ENCODE measurements around the gene JAM3.

- TF ChIP-seq, protein P1, sequence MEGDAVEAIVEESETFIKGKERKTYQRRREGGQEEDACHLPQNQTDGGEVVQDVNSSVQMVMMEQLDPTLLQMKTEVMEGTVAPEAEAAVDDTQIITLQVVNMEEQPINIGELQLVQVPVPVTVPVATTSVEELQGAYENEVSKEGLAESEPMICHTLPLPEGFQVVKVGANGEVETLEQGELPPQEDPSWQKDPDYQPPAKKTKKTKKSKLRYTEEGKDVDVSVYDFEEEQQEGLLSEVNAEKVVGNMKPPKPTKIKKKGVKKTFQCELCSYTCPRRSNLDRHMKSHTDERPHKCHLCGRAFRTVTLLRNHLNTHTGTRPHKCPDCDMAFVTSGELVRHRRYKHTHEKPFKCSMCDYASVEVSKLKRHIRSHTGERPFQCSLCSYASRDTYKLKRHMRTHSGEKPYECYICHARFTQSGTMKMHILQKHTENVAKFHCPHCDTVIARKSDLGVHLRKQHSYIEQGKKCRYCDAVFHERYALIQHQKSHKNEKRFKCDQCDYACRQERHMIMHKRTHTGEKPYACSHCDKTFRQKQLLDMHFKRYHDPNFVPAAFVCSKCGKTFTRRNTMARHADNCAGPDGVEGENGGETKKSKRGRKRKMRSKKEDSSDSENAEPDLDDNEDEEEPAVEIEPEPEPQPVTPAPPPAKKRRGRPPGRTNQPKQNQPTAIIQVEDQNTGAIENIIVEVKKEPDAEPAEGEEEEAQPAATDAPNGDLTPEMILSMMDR (IDR thresholded peaks at IDR 0.05), result no peak
- TF ChIP-seq POLR2AphosphoS5 (IDR thresholded peaks at IDR 0.05) (peak; percentile 93 to 98), POLR2A (IDR thresholded peaks at IDR 0.05; ENCODE audit: low read depth) (peak; percentile 70)
These were observed at the start of gene JAM3 for GRCh38 chr11:134068829-134069425.

Data from esophagus muscularis mucosa (tissue), 3 donors.